Measurements from ENCODE around the gene DHRS7.

DNA sequence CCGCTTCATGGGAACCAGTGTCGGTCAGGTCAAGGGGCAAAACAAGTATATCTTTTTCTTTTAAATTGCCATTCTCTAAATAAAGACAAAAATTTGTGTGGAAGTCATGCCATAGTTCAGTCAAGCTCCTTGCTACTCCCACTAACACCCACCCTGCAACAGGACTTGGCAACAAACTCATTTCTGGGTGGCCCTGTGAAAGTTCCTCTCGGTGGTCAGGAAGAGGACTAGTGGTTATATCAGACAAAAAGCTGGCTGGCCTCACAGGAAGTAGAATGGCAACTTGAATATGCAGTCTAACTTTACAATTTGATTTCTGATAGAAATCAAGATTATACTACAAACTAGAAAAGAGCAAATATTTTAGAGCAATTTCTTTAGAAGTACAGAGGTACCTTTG lies 11.2 kb downstream of the DHRS7 start:
- TF ChIP-seq POLR2AphosphoS5 (IDR thresholded peaks at IDR 0.05; ENCODE audit: low read depth, low read length) (no peak), JUND (IDR thresholded peaks at IDR 0.05; ENCODE audit: low read length) (no peak), GABPA (IDR thresholded peaks at IDR 0.05; ENCODE audit: borderline replicate concordance, insufficient read depth, low read length) (no peak), BCL11A (IDR thresholded peaks at IDR 0.05; ENCODE audit: low read depth in 2 of 2, low read length in 2 of 2) (no peak)
